ENCODE measurements around the gene DNHD1.

DNHD1 gene

DNA sequence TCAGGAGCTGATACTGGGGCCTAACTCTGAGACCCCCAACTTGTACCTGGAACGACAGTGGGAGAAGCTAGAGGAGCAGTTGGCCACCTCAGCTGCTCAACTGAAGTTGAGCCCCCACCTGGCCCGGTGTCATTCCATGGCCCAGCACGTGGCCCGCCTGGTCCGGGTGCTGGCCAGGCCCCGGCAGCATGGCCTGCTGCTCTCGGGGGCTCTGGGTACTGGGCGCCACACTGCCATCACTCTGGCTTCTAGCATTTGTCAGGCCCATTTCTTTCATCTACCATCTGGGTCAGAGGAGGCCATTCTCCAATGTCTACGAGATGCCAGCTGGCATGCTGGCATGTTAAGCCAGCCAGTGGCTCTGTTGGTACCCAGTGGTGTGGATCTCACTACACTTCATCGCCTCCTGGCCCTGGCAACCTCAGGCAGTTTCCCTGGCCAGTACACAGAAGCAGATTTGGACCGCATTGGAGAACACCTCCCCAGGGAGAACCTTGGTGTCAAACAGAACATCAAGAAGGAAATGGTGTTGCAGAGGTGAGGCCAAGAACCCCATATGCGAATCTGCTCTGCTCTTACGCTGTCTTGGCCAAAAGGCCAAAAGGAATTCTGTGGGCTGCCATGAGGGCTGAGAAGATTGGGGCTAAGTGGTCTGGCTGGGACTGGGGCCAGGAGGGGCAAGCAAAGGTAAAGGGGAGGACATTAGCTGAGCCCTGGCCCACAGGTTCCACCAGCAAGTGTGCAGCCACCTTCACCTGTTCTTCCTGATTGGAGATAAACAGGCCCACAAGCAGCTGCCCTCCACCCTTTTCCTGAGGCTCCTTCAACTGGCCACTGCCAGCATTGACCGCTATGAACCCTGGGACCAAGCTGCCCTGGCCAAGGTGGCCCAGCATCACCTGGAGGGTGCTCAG lies 60.9 kb downstream of the DNHD1 start:
- TF ChIP-seq, protein P1, sequence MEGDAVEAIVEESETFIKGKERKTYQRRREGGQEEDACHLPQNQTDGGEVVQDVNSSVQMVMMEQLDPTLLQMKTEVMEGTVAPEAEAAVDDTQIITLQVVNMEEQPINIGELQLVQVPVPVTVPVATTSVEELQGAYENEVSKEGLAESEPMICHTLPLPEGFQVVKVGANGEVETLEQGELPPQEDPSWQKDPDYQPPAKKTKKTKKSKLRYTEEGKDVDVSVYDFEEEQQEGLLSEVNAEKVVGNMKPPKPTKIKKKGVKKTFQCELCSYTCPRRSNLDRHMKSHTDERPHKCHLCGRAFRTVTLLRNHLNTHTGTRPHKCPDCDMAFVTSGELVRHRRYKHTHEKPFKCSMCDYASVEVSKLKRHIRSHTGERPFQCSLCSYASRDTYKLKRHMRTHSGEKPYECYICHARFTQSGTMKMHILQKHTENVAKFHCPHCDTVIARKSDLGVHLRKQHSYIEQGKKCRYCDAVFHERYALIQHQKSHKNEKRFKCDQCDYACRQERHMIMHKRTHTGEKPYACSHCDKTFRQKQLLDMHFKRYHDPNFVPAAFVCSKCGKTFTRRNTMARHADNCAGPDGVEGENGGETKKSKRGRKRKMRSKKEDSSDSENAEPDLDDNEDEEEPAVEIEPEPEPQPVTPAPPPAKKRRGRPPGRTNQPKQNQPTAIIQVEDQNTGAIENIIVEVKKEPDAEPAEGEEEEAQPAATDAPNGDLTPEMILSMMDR (IDR thresholded peaks at IDR 0.05; ENCODE audit: insufficient read depth, low read depth, low read length, missing control alignments) = no peak
- no peak for DNase-seq (ENCODE audit: low read depth)
- H3K4me3 ChIP-seq (ENCODE audit: low read length) = no peak overlapping the region

DNA sequence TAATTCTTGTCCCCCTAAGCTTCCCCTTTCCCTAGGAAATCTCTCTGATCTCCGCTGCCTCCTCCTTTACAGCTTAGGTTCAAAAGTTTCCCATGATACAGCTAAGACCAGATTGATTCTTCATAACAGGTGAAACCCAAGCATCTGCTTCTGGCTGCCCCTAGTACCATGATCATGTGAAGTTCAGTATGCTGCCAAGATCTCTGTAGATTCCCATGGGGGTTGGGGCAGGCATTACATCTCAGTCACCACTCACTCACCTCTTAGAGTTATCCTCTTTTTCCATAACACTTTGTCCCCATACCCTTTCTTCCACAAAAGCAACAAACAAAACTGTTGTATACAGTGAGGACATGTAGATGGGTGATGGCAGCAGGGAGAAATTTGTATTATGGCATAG lies 62.3 kb downstream of the DNHD1 start:
- no peak for DNase-seq (ENCODE audit: low read depth)
- TF ChIP-seq, protein P1 (IDR thresholded peaks at IDR 0.05; ENCODE audit: insufficient read depth, low read depth, low read length, missing control alignments) = no peak

DNA sequence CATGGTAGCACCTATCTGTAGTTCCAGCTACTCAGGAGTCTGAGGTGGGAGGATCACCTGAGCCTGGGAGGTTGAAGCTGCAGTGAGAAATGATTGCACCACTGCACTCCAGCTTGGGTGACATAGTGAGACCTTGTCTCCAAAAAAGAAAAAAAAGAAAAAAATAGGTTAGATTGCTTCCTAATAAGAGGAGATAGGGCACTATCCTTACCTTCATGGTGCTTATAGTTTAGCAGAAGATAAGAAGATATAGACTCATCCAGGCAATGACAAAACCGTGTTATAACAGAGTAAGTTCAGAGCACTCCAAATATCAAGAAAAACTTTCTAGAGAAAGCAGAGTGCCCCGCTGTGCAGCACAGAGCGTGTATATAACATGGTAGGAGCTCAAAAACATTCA lies 64.2 kb downstream of the DNHD1 start:
- no peak for DNase-seq (ENCODE audit: low read depth)
- H3K4me3 ChIP-seq (ENCODE audit: low read length) = no peak overlapping the region
- TF ChIP-seq, protein P1 (IDR thresholded peaks at IDR 0.05; ENCODE audit: insufficient read depth, low read depth, low read length, missing control alignments) = no peak

More for the DNA sequence above, 62.3 kb downstream of the DNHD1 start:
- H3K4me3 ChIP-seq (ENCODE audit: low read length) = no peak overlapping the region

DNA sequence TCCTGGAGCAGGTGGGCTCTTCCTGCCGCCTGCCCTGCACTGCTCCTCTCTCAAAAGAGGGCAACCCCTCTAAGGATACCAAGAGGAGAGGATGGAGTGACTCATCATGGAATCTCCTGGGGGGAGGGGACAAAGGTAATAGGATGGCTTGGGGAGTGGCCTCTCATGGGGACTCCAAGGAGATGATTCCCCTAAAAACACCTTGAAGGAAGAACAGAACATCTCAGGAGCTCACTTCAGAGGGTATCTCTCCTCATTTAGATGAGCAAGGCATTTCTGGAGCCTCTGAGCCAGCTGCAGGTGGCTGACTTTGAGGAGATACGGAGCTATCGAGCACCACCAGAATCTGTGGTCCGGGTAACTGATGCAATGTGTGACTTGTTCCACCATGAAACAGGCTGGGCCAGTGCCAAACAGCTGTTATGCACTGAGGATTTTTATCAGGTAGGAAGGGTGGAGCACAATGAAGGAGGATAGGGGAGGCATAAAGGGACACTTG lies 66.1 kb downstream of the DNHD1 start:
- TF ChIP-seq, protein P1 (IDR thresholded peaks at IDR 0.05; ENCODE audit: insufficient read depth, low read depth, low read length, missing control alignments) = no peak
- peak; percentile 11 for DNase-seq (ENCODE audit: low read depth)
- H3K4me3 ChIP-seq (ENCODE audit: low read length) = no peak overlapping the region

DNA sequence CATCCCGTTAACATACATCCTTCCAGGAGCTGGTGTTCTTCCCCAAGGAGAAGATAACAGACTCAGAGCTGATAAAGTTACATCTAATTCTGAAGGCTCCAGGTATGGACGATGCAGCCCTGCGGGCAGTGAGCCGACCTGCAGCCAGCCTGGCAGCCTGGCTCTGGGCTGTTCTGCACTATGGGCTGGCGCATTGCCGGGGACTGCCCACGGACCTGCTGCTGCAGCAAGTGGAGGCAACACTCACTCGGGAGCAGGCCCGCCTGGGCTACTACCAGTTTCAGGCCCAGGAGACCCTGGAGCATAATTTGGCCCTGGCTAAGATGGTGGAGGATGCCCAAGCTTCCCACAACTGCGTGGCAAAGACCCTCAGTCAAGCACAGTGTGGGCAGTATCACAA lies 66.6 kb downstream of the DNHD1 start:
- TF ChIP-seq, protein P1 (IDR thresholded peaks at IDR 0.05; ENCODE audit: insufficient read depth, low read depth, low read length, missing control alignments) = no peak

DNA sequence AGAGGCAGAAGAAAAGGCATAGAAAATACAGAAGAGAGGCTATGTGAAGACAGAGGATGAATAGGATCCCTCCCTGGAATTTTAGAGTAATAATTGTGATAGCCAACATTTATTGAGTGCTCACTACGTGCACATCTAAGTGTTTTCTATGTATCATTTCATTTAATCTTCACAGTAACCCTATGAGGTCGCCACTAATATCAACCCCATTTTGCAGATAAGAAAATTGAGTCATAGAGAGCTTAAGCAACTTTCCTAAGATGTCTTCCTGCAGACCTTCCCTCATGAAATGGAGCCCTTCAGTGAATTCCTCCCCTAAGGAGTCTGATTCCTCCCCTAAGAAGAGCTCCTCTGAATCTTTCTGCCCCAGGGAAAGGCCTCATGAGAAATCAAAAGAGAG lies 68.2 kb downstream of the DNHD1 start:
- DNase-seq (ENCODE audit: low read depth) = no peak
- no peak overlapping the region for H3K4me3 ChIP-seq (ENCODE audit: low read length)
- TF ChIP-seq, protein P1 (IDR thresholded peaks at IDR 0.05; ENCODE audit: insufficient read depth, low read depth, low read length, missing control alignments) = no peak

More for the DNA sequence above, 66.6 kb downstream of the DNHD1 start:
- no peak overlapping the region for H3K4me3 ChIP-seq (ENCODE audit: low read length)
- DNase-seq (ENCODE audit: low read depth) = no peak

Data from epithelial cell of esophagus (primary cell).